ENCODE data around the gene KDM4B. TPM values are rescaled to one million over a fixed set of nuclear protein-coding genes. Genes with fewer than 3 reads are reported as not detected.
"Not testable (repeated sequence)": the region's sequence is repeated elsewhere in the genome, so short reads cannot be mapped to it uniquely, and the experiment has no call there.

The KDM4B gene
- total RNA-seq, 4 donors from 2014 or later: 14.0 to 39.9 (median 19.5) TPM

GRCh38 chr19:4951656-4952055, 17.3 kb upstream of the KDM4B start:
- H3K27ac ChIP-seq: no peak overlapping the region
- intact Hi-C loops (cut with DNase I): no loop called here
- no peaks in the 10 kb centered on the region for H3K4me1 ChIP-seq
- no peak for DNase-seq
- 83 to 88% methylated on average over 11 of the region's 11 CpGs for WGBS, 2 donors
- H3K27me3 ChIP-seq: no peaks in the 10 kb centered on the region
- H3K4me3 ChIP-seq: no peak overlapping the region
- no peak for TF ChIP-seq POLR2A (IDR thresholded peaks at IDR 0.05)
- TF ChIP-seq CTCF (IDR thresholded peaks at IDR 0.05): no peak
- H3K36me3 ChIP-seq: peaks cover 0 to 8% (median 0%) of the 10 kb centered on the region in 3 donors
- H3K9me3 ChIP-seq: no peaks in the 10 kb centered on the region

GRCh38 chr19:4952945-4953344, 16.0 kb upstream of the KDM4B start:
- WGBS, 2 donors: 93 to 94% methylated on average over 18 of the region's 18 CpGs

GRCh38 chr19:4954320-4955149, 14.4 kb upstream of the KDM4B start:
- H3K4me1 ChIP-seq; DNase-seq; H3K27ac ChIP-seq; intact Hi-C loops (cut with DNase I); H3K4me3 ChIP-seq; H3K27me3 ChIP-seq; H3K9me3 ChIP-seq; H3K36me3 ChIP-seq: not testable (repeated sequence)
- 91 to 92% methylated on average over 26 to 27 of the region's 46 CpGs for WGBS, 2 donors

More at GRCh38 chr19:4952945-4953344, 16.0 kb upstream of the KDM4B start:
- TF ChIP-seq CTCF (IDR thresholded peaks at IDR 0.05): no peak
- no peak for TF ChIP-seq POLR2A (IDR thresholded peaks at IDR 0.05)
- intact Hi-C loops (cut with DNase I): no loop called here
- H3K36me3 ChIP-seq: peaks cover 0 to 8% (median 0%) of the 10 kb centered on the region in 3 donors
- H3K4me3 ChIP-seq: no peak overlapping the region
- H3K27me3 ChIP-seq: no peaks in the 10 kb centered on the region
- DNase-seq: no peak
- H3K9me3 ChIP-seq: no peaks in the 10 kb centered on the region
- H3K27ac ChIP-seq: no peak overlapping the region
- H3K4me1 ChIP-seq: no peaks in the 10 kb centered on the region

- Histone ChIP-seq H3K4me1 (no peaks in the 10 kb centered on the region), H3K4me3 (no peak overlapping the region), H3K36me3 (peaks cover 0 to 8% (median 0%) of the 10 kb centered on the region in 3 donors), H3K27ac (no peak overlapping the region), H3K27me3 (no peaks in the 10 kb centered on the region), H3K9me3 (no peaks in the 10 kb centered on the region)
- intact Hi-C loops (cut with DNase I): no loop called here
- DNase-seq: no peak
- WGBS, 2 donors: 74 to 92% methylated on average over 7 to 10 of the region's 10 CpGs
- TF ChIP-seq POLR2A (IDR thresholded peaks at IDR 0.05): no peak
- no peak for TF ChIP-seq CTCF (IDR thresholded peaks at IDR 0.05)
Observed at GRCh38 chr19:4955274-4955673, 13.6 kb upstream of the KDM4B start.

GRCh38 chr19:4957981-4958380, 10.9 kb upstream of the KDM4B start:
- no peaks in the 10 kb centered on the region for H3K27me3 ChIP-seq
- intact Hi-C loops (cut with DNase I): no loop called here
- no peak overlapping the region for H3K4me3 ChIP-seq
- DNase-seq: no peak
- WGBS, 2 donors: 60 to 89% methylated on average over 1 to 4 of the region's 8 CpGs
- H3K27ac ChIP-seq: no peak overlapping the region
- TF ChIP-seq CTCF (IDR thresholded peaks at IDR 0.05) (no peak), POLR2A (IDR thresholded peaks at IDR 0.05) (no peak)
- H3K9me3 ChIP-seq: no peaks in the 10 kb centered on the region
- H3K36me3 ChIP-seq: peaks cover 0 to 8% (median 0%) of the 10 kb centered on the region in 3 donors
- no peaks in the 10 kb centered on the region for H3K4me1 ChIP-seq
